Measurements from ENCODE around the gene ID1. TPM values are rescaled to one million over a fixed set of nuclear protein-coding genes. Genes with fewer than 3 reads are reported as not detected.
"Not testable (repeated sequence)": the region's sequence is repeated elsewhere in the genome, so short reads cannot be mapped to it uniquely, and the experiment has no call there.

The ID1 gene
- total RNA-seq, 1 donor from 2014 or later, result 91.5 TPM

GRCh38 chr20:31572042-31572700 is 32.9 kb upstream of the ID1 start:
- H3K4me1 ChIP-seq, result peaks cover 58% of the 10 kb centered on the region
- intact Hi-C loops (cut with micrococcal nuclease), result loop anchor here (2.0 kb wide), 1 partner anchor 33 kb away; the partner anchor contains the start of gene ID1

GRCh38 chr20:31572701-31573554 is 32.2 kb upstream of the ID1 start:
- Histone ChIP-seq H3K36me3 (peaks cover 8% of the 10 kb centered on the region), H3K27me3 (ENCODE audit: low read depth) (no peaks in the 10 kb centered on the region), H3K27ac (replicated peaks) (peak overlapping the region; percentile 96), H3K4me1 (peaks cover 58% of the 10 kb centered on the region), H3K9me3 (replicated peaks) (peaks cover under 1% of the 10 kb centered on the region), H3K4me3 (peak overlapping the region; percentile 66)
- intact Hi-C loops (cut with micrococcal nuclease), result loop anchor here (2.0 kb wide), 1 partner anchor 32 kb away; the partner anchor contains the start of gene ID1
- peak; percentile 92 for DNase-seq
- no peak for TF ChIP-seq CTCF (IDR thresholded peaks at IDR 0.05; ENCODE audit: borderline replicate concordance)

More at GRCh38 chr20:31572042-31572700, 32.9 kb upstream of the ID1 start:
- Histone ChIP-seq H3K9me3 (replicated peaks) (no peaks in the 10 kb centered on the region), H3K27ac (replicated peaks) (peak overlapping the region; percentile 96), H3K4me3 (peak overlapping the region; percentile 66), H3K36me3 (peaks cover 14% of the 10 kb centered on the region), H3K27me3 (ENCODE audit: low read depth) (no peaks in the 10 kb centered on the region)
- DNase-seq, result peak; percentile 27
- TF ChIP-seq CTCF (IDR thresholded peaks at IDR 0.05; ENCODE audit: borderline replicate concordance), result no peak

GRCh38 chr20:31573555-31574321 is 31.4 kb upstream of the ID1 start:
- Histone ChIP-seq H3K9me3 (replicated peaks) (peaks cover 3% of the 10 kb centered on the region), H3K27me3 (ENCODE audit: low read depth) (no peaks in the 10 kb centered on the region), H3K27ac (replicated peaks) (peak overlapping the region; percentile 96), H3K36me3 (peaks cover under 1% of the 10 kb centered on the region), H3K4me1 (peaks cover 52% of the 10 kb centered on the region), H3K4me3 (peak overlapping the region; percentile 66)
- no peak for DNase-seq
- TF ChIP-seq CTCF (IDR thresholded peaks at IDR 0.05; ENCODE audit: borderline replicate concordance), result no peak
- intact Hi-C loops (cut with micrococcal nuclease), result loop anchor here (2.0 kb wide), 1 partner anchor 31 kb away; the partner anchor contains the start of gene ID1

- DNase-seq; H3K27ac ChIP-seq (replicated peaks); H3K9me3 ChIP-seq (replicated peaks); intact Hi-C loops (cut with micrococcal nuclease); H3K4me3 ChIP-seq; H3K27me3 ChIP-seq (ENCODE audit: low read depth); H3K36me3 ChIP-seq: not testable (repeated sequence)
- H3K4me1 ChIP-seq, result peaks cover 39% of the 10 kb centered on the region
Observed at GRCh38 chr20:31574986-31575385, 30.1 kb upstream of the ID1 start.

GRCh38 chr20:31576751-31577150 is 28.3 kb upstream of the ID1 start:
- peaks cover 22% of the 10 kb centered on the region for H3K4me1 ChIP-seq
- no peaks in the 10 kb centered on the region for H3K36me3 ChIP-seq
- H3K27ac ChIP-seq (replicated peaks), result no peak overlapping the region
- H3K9me3 ChIP-seq (replicated peaks), result peaks cover 3% of the 10 kb centered on the region
- H3K4me3 ChIP-seq, result no peak overlapping the region
- no peaks in the 10 kb centered on the region for H3K27me3 ChIP-seq (ENCODE audit: low read depth)
- TF ChIP-seq CTCF (IDR thresholded peaks at IDR 0.05; ENCODE audit: borderline replicate concordance), result no peak
- intact Hi-C loops (cut with micrococcal nuclease), result no loop called here
- DNase-seq, result no peak

Measured in left ventricle myocardium inferior (tissue), 1 donor.